Omental fat pad (tissue), 4 donors: ENCODE measurements around the gene RAB3IP. TPM values are rescaled to one million over a fixed set of nuclear protein-coding genes. Genes with fewer than 3 reads are reported as not detected.

Experiments used
- ATAC-seq: fragments of 150-250 bp; one replicate; pipeline ENCODE4 v1.9.1; 2016; ENCODE audit warnings: mild to moderate bottlenecking, moderate library complexity; ENCODE audit not compliant: low FRiP score
- DNase-seq: peaks from one replicate; pipeline ENCODE4 v3.0.0-alpha.2; 2019; ENCODE audit warnings: low spot score
- total RNA-seq, 4 donors: library from RNA; depleted of rRNA; stranded (reverse); fragments of >200 nt; gene quantifications; one replicate each; pipeline ENCODE4 v1.1.0, GENCODE V29; 2016
- TF ChIP-seq, protein P1 (sequence below), 3 donors: fragments of 450-650 bp; IDR thresholded peaks; one replicate each; pipeline ENCODE4 v1.5.1; 2016 to 2017; ENCODE audit warnings: antibody characterized with exemption in 3 of 3, mild to moderate bottlenecking in 3 of 3, moderate library complexity in 2 of 3

RAB3IP gene
- total RNA-seq, 4 donors from 2014 or later: 8.2 to 16.1 (median 11.9) TPM

DNA sequence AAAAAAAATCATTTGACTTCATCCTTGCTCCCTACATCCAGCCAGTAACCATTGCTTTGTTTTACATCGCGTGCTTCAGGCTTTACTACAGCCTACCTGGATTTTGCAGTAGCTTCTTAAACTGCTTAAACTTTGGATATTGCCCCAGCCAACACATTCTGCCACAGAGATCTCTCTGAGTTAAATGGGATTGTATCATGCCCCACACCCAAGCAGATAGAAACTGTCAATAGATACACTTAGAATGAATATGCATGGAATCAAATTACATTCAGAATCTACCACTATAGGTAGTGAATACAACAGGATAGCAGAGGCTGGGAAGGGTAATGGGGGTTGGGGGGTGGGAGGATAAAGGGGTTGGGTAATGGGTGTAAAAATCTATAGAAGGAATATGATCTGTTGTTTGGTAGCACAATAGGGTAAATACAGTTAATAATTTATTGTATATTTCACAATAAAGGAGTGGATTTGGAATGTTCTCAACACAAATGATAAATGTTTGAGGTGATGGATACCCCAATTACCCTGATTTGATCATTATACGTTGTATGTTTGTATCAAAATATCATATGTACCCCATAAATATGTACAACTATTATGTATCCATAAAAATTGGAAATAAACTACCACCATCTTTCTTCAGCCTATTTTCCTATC is 83.7 kb downstream of the RAB3IP start:
- ATAC-seq: no peak
- TF ChIP-seq, protein P1, sequence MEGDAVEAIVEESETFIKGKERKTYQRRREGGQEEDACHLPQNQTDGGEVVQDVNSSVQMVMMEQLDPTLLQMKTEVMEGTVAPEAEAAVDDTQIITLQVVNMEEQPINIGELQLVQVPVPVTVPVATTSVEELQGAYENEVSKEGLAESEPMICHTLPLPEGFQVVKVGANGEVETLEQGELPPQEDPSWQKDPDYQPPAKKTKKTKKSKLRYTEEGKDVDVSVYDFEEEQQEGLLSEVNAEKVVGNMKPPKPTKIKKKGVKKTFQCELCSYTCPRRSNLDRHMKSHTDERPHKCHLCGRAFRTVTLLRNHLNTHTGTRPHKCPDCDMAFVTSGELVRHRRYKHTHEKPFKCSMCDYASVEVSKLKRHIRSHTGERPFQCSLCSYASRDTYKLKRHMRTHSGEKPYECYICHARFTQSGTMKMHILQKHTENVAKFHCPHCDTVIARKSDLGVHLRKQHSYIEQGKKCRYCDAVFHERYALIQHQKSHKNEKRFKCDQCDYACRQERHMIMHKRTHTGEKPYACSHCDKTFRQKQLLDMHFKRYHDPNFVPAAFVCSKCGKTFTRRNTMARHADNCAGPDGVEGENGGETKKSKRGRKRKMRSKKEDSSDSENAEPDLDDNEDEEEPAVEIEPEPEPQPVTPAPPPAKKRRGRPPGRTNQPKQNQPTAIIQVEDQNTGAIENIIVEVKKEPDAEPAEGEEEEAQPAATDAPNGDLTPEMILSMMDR (IDR thresholded peaks at IDR 0.05): no peak
- DNase-seq: no peak

DNA sequence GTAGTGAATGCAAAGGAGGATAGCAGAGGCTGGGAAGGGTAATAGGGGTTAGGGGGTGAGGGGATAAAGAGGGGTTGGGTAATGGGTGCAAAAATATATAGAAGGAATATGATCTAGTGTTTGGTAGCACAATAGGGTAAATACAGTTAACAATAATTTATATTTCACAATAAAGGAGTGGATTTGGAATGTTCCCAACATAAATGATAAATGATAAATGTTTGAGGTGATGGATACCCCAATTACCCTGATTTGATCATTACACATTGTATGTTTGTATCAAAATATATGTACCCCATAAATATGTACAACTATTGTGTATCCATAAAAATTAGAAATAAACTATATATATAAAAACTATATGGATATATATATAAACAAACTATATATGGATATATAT is 85.4 kb downstream of the RAB3IP start:
- ATAC-seq (no peak), DNase-seq (no peak)
- TF ChIP-seq, protein P1 (IDR thresholded peaks at IDR 0.05): no peak

DNA sequence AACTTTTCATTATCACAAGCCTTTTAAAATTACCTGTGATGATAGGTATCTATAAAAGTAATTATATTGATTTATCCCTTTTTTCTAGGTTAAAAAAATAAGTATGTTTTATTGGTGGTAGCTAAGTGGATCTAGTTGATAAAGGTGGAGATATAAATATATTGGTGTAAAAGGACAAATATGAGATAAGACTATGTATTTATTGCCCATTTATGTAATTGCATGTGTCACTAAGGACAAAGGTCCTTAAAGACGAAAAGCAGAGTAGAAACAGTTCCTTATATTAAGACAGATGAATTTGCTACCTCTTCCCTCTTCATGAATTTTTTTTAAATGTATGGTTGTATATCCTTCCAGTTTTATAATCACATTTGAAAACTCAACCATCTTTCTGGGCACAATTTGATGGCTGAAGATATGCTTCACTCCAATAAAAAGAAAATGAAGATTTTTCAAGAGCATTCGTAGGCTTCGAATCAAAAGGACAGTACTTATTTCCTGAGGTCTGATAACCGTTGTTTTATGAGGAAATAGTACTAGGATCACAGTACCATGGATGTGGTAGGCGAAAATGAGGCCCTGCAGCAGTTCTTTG is 86.4 kb downstream of the RAB3IP start, which contains the start of gene MYRFL:
Gene MYRFL (plus strand): TSS at position 262 of the 595 bp plus-strand sequence. CDS start 291 bp downstream, at position 553.
- ATAC-seq: no peak
- TF ChIP-seq, protein P1 (IDR thresholded peaks at IDR 0.05): no peak
- no peak for DNase-seq

DNA sequence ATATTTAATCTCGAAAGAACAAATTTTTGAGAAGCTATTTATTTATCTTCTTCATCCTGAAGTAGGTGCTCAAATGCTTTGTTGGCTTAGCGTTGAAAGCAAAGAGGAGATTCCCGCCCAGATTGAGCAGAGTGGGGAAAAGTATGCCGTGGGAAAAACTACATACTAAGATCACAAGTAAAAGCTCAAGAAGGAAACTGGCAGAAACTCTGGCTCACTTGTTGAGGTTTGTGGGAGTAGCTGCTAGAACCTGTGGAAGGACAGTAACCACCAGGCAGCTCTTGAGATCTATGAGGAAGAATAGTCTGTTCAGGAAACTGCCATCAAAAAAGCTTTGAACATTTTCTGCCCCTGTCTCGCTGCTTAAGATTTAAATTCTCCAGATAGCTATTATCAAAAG is 90.2 kb downstream of the RAB3IP start:
- TF ChIP-seq, protein P1 (IDR thresholded peaks at IDR 0.05): no peak
- no peak for DNase-seq
- no peak for ATAC-seq

DNA sequence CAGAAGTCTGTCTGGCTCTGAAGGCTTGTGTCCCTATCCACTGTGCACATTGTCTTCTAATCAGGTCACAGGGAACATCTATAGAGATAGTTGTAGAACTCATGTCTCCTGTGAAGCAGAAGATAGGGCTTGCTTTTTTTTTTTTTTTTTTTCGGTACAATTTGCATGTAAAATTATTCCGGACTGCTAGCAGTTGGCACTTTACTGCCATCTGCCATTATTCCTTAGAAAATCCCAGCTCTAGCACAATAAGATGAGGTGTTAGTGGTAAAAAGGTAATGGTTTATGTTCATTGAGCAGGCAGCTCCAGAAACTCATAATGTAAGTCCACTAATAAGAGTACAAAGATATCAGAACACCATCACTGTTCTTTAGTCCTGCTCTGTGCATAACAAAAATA is 95.0 kb downstream of the RAB3IP start:
- no peak for DNase-seq
- TF ChIP-seq, protein P1 (IDR thresholded peaks at IDR 0.05): no peak
- ATAC-seq: no peak

DNA sequence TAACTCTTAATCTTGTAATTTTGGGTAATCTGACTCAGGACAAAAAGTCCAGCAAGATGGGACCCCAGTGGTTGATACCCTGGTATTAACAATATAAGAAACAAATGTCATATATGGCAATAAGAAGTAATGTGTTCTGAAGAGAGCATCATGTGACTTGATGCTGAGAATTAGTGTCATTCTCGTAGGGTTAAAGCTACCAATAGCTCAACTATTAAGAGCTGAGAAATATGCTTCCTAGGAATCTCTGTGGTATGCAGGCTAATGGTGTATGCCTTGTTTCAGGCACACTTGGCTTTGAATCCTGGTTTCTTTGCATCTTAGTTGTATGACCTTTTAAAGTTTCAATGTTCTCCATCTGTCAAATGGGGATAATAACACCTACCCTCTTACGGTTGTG is 95.5 kb downstream of the RAB3IP start:
- TF ChIP-seq, protein P1 (IDR thresholded peaks at IDR 0.05): no peak

DNA sequence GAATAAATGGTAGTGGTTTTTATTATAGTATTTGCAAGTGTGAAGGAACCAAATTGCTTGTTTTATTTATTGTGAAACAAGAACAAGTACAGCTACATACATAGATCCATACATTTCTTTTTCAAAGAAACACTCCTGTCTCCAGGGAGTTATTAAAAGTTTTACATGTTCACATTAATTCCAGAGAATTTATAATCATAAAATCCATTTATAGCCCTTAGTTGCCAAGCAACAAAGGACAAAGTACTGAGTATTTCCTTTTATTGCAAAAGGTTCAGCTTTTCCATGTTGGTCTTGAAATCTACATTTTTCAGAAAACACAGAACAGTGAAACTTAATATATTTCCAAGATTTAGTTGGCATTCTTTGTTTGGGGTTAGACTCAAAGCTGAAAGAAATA is 95.9 kb downstream of the RAB3IP start:
- ATAC-seq: no peak
- TF ChIP-seq, protein P1 (IDR thresholded peaks at IDR 0.05): no peak
- DNase-seq: no peak

More for the DNA sequence above, 95.5 kb downstream of the RAB3IP start:
- ATAC-seq: no peak
- DNase-seq: no peak
